Measurements from ENCODE around the gene RNF213.

DNA sequence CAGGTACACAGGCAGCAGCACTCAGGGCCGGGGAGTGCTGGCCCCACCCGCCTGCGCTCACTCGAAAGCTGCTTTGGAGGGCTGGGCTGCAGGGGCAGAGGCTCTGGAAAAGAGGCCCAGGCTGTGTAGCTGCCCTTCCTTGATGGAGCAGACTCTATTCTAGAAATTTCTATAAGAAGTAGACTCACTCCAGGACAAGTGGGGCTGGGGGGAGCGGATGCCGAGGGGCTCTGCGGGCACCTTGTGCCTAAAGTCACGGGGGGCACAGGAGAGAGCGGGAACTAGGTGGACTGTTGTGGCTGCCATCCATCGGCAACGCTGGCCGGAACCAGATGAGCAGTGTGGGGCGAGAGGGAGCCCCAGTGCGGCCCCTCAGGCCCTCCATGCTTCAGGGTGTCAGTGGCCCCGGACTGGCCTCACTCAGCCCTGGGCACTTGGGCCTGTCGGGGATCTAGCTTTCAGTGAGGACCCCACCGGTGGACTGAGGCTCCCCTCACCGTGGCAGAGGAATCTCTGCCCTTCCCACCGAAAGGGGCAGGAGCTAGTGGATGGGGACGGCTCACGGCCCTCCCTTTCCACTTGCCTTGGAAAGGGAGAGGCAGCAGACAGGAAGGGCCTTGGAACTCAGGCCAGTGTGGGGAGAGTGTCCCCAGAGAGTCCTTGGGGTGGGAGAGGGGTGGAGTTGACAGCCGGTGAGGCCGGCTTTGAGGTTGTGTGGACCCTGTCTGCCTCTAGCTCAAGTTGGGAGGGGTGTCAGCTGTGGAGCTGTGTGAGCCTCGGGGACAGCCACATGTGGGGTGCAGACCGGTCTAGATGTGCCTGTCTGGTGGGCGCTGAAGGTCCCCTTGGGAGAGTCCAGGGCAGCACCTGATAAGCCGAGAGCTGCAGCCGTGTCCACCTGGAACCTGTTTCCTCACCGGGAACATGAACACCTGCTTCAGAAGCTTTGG lies 170.9 kb downstream of the RNF213 start:
- no peak for TF ChIP-seq POLR2A (IDR thresholded peaks at IDR 0.05)
- TF ChIP-seq, protein P1, sequence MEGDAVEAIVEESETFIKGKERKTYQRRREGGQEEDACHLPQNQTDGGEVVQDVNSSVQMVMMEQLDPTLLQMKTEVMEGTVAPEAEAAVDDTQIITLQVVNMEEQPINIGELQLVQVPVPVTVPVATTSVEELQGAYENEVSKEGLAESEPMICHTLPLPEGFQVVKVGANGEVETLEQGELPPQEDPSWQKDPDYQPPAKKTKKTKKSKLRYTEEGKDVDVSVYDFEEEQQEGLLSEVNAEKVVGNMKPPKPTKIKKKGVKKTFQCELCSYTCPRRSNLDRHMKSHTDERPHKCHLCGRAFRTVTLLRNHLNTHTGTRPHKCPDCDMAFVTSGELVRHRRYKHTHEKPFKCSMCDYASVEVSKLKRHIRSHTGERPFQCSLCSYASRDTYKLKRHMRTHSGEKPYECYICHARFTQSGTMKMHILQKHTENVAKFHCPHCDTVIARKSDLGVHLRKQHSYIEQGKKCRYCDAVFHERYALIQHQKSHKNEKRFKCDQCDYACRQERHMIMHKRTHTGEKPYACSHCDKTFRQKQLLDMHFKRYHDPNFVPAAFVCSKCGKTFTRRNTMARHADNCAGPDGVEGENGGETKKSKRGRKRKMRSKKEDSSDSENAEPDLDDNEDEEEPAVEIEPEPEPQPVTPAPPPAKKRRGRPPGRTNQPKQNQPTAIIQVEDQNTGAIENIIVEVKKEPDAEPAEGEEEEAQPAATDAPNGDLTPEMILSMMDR (IDR thresholded peaks at IDR 0.05): no peak
- no peak for TF ChIP-seq POLR2AphosphoS5 (IDR thresholded peaks at IDR 0.05)
